ENCODE data around the gene HOXD11. TPM values are rescaled to one million over a fixed set of nuclear protein-coding genes. Genes with fewer than 3 reads are reported as not detected.

The HOXD11 gene
- total RNA-seq, 1 experiment from 2014 or later: not detected

DNA sequence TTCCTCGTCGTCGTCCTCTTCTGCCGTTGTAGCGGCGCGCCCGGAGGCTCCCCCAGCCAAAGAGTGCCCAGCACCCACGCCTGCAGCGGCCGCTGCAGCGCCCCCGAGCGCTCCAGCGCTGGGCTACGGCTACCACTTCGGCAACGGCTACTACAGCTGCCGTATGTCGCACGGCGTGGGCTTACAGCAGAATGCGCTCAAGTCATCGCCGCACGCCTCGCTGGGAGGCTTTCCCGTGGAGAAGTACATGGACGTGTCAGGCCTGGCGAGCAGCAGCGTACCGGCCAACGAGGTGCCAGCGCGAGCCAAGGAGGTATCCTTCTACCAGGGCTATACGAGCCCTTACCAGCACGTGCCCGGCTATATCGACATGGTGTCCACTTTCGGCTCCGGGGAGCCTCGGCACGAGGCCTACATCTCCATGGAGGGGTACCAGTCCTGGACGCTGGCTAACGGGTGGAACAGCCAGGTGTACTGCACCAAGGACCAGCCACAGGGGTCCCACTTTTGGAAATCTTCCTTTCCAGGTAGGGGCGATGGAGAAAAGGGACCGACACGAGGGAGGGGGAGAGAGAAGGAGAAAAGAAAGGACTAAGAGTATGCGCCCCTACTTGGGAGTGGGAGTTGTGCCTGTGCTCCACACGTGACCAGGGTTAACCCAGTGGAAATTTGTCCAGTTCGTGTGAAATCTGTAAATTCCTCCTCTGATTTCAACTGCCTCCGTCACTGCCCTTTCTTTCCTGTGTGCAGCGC lies 13.8 kb upstream of the HOXD11 start:
- POLR2A ChIA-PET: interaction anchor here (1.0 kb wide), 1 partner anchor 829 kb away, joined by 3 read pairs; no protein-coding TSS in a partner anchor
- no TSS peak for BruUV-seq (replicated peaks)
- Mint-ChIP-seq H3K27me3 (ENCODE audit: insufficient read depth, unreplicated experiment) (peaks cover 75% of the 10 kb centered on the region), H3K4me1 (ENCODE audit: insufficient read depth, unreplicated experiment) (peaks cover 15% of the 10 kb centered on the region), H3K27ac (ENCODE audit: low read depth, unreplicated experiment) (no peak overlapping the region), H3K36me3 (ENCODE audit: insufficient read depth, unreplicated experiment) (no peaks in the 10 kb centered on the region), H3K4me3 (ENCODE audit: unreplicated experiment) (no peak overlapping the region), H3K9me3 (ENCODE audit: unreplicated experiment) (no peaks in the 10 kb centered on the region)
- TF ChIP-seq, protein P1, sequence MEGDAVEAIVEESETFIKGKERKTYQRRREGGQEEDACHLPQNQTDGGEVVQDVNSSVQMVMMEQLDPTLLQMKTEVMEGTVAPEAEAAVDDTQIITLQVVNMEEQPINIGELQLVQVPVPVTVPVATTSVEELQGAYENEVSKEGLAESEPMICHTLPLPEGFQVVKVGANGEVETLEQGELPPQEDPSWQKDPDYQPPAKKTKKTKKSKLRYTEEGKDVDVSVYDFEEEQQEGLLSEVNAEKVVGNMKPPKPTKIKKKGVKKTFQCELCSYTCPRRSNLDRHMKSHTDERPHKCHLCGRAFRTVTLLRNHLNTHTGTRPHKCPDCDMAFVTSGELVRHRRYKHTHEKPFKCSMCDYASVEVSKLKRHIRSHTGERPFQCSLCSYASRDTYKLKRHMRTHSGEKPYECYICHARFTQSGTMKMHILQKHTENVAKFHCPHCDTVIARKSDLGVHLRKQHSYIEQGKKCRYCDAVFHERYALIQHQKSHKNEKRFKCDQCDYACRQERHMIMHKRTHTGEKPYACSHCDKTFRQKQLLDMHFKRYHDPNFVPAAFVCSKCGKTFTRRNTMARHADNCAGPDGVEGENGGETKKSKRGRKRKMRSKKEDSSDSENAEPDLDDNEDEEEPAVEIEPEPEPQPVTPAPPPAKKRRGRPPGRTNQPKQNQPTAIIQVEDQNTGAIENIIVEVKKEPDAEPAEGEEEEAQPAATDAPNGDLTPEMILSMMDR (IDR thresholded peaks at IDR 0.05; ENCODE audit: unreplicated experiment): no peak
- DNase-seq (ENCODE audit: unreplicated experiment): no peak
- CTCF ChIA-PET: interaction anchor here (0.6 to 1.4 kb wide), 7 partner anchors 8 to 1427 kb away, joined by 3 to 4 read pairs (median 3); no protein-coding TSS in a partner anchor
- intact Hi-C loops (cut with micrococcal nuclease): no loop called here

- no peak overlapping the region for H3K27ac Mint-ChIP-seq (ENCODE audit: low read depth, unreplicated experiment)
- no peak for DNase-seq (ENCODE audit: unreplicated experiment)
- H3K27me3 Mint-ChIP-seq (ENCODE audit: insufficient read depth, unreplicated experiment): peaks cover 75% of the 10 kb centered on the region
- BruUV-seq (replicated peaks): no TSS peak
- peaks cover 13% of the 10 kb centered on the region for H3K4me1 Mint-ChIP-seq (ENCODE audit: insufficient read depth, unreplicated experiment)
- no peaks in the 10 kb centered on the region for H3K9me3 Mint-ChIP-seq (ENCODE audit: unreplicated experiment)
- intact Hi-C loops (cut with micrococcal nuclease): no loop called here
- no peak overlapping the region for H3K4me3 Mint-ChIP-seq (ENCODE audit: unreplicated experiment)
- ChIA-PET POLR2A (interaction anchor here (1.0 kb wide), 1 partner anchor 829 kb away, joined by 3 read pairs; no protein-coding TSS in a partner anchor), CTCF (interaction anchor here (0.6 to 4.6 kb wide), 9 partner anchors 8 to 1428 kb away, joined by 3 to 38 read pairs (median 3); no protein-coding TSS in a partner anchor)
- TF ChIP-seq, protein P1 (IDR thresholded peaks at IDR 0.05; ENCODE audit: unreplicated experiment): no peak
- H3K36me3 Mint-ChIP-seq (ENCODE audit: insufficient read depth, unreplicated experiment): no peaks in the 10 kb centered on the region
Observed at GRCh38 chr2:176093898-176094249, 13.2 kb upstream of the HOXD11 start.

DNA sequence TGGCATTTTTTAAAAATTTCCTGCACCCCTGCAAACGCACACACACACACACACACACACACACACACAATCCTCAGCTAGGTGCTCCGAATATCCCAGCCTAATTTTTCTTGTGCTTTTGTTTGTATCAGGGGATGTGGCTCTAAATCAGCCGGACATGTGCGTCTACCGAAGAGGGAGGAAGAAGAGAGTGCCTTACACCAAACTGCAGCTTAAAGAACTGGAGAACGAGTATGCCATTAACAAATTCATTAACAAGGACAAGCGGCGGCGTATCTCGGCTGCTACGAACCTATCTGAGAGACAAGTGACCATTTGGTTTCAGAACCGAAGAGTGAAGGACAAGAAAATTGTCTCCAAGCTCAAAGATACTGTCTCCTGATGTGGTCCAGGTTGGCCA lies 12.7 kb upstream of the HOXD11 start:
- no peaks in the 10 kb centered on the region for H3K36me3 Mint-ChIP-seq (ENCODE audit: insufficient read depth, unreplicated experiment)
- BruUV-seq (replicated peaks): no TSS peak
- no peak overlapping the region for H3K4me3 Mint-ChIP-seq (ENCODE audit: unreplicated experiment)
- H3K27ac Mint-ChIP-seq (ENCODE audit: low read depth, unreplicated experiment): no peak overlapping the region
- ChIA-PET POLR2A (interaction anchor here (1.0 kb wide), 1 partner anchor 830 kb away, joined by 3 read pairs; no protein-coding TSS in a partner anchor), CTCF (interaction anchor here (0.7 to 4.6 kb wide), 9 partner anchors 9 to 1122 kb away, joined by 3 to 38 read pairs (median 3); no protein-coding TSS in a partner anchor)
- intact Hi-C loops (cut with micrococcal nuclease): no loop called here
- DNase-seq (ENCODE audit: unreplicated experiment): no peak
- TF ChIP-seq, protein P1 (IDR thresholded peaks at IDR 0.05; ENCODE audit: unreplicated experiment): no peak
- peaks cover 75% of the 10 kb centered on the region for H3K27me3 Mint-ChIP-seq (ENCODE audit: insufficient read depth, unreplicated experiment)
- H3K9me3 Mint-ChIP-seq (ENCODE audit: unreplicated experiment): no peaks in the 10 kb centered on the region
- H3K4me1 Mint-ChIP-seq (ENCODE audit: insufficient read depth, unreplicated experiment): peaks cover 13% of the 10 kb centered on the region

GRCh38 chr2:176095421-176095820 lies 11.7 kb upstream of the HOXD11 start:
- H3K27ac Mint-ChIP-seq (ENCODE audit: low read depth, unreplicated experiment): no peak overlapping the region
- TF ChIP-seq, protein P1 (IDR thresholded peaks at IDR 0.05; ENCODE audit: unreplicated experiment): no peak
- intact Hi-C loops (cut with micrococcal nuclease): loop anchor here (5.0 kb wide), 2 partner anchors 1063 to 1393 kb away; no protein-coding TSS in a partner anchor
- peaks cover 13% of the 10 kb centered on the region for H3K4me1 Mint-ChIP-seq (ENCODE audit: insufficient read depth, unreplicated experiment)
- ChIA-PET POLR2A (interaction anchor here (0.8 to 1.5 kb wide), 3 partner anchors 789 to 1097 kb away, joined by 3 to 5 read pairs (median 3); partner anchors contain the start of gene ATF2), CTCF (interaction anchor here (0.6 to 4.6 kb wide), 10 partner anchors 7 to 1397 kb away, joined by 3 to 38 read pairs (median 4); no protein-coding TSS in a partner anchor)
- BruUV-seq (replicated peaks): no TSS peak
- H3K27me3 Mint-ChIP-seq (ENCODE audit: insufficient read depth, unreplicated experiment): peaks cover 65% of the 10 kb centered on the region
- no peak for DNase-seq (ENCODE audit: unreplicated experiment)
- no peak overlapping the region for H3K4me3 Mint-ChIP-seq (ENCODE audit: unreplicated experiment)
- no peaks in the 10 kb centered on the region for H3K36me3 Mint-ChIP-seq (ENCODE audit: insufficient read depth, unreplicated experiment)
- no peaks in the 10 kb centered on the region for H3K9me3 Mint-ChIP-seq (ENCODE audit: unreplicated experiment)
